GM12878 (cell line): ENCODE measurements around the gene NCKAP5. TPM values are rescaled to one million over a fixed set of nuclear protein-coding genes. Genes with fewer than 3 reads are reported as not detected.

Experiments
- ATAC-seq: fragments of 200-7000 bp; cut with Tn5 transposase; 3 replicates; pipeline ENCODE4 v1.9.1; 2020; ENCODE audit warnings: mild to moderate bottlenecking, moderate library complexity
- BruUV-seq: library from RNA; stranded (reverse); fragments of 400-500 nt; replicated peaks from 2 replicates; lab custom pipeline; 2021; lab: Mats Ljungman, UMichigan
- CTCF ChIA-PET: fragments of 300-600 bp; sonication (Branson Sonifier 250); formaldehyde crosslinking; extraction: SDS; loops from one replicate; lab custom pipeline; 2021; ENCODE audit warnings: inconsistent platforms; lab: Yijun Ruan, JAX
- POLR2A ChIA-PET: fragments of 350-600 bp; formaldehyde crosslinking; extraction: SDS; loops from one replicate; lab custom pipeline; 2021; ENCODE audit warnings: inconsistent platforms; lab: Charles Lee
- RAD21 ChIA-PET: fragments of 300-600 bp; sonication (Branson Sonifier 250); formaldehyde crosslinking; loops from one replicate; lab custom pipeline; 2023; ENCODE audit warnings: antibody characterized with exemption; ENCODE audit not compliant: unreplicated experiment; lab: Charles Lee
- SMC1A ChIA-PET: fragments of 300-600 bp; sonication (Branson Sonifier 250); formaldehyde crosslinking; loops from one replicate; lab custom pipeline; 2023; ENCODE audit not compliant: unreplicated experiment, uncharacterized antibody; lab: Charles Lee
- DNase-seq: peaks from one replicate; pipeline ENCODE4 v3.0.0-alpha.2; 2011; ENCODE audit warnings: low read depth, low spot score
- FAIRE-seq: peaks from 3 replicates; lab custom pipeline; 2011; peaks lifted over from hg19 to GRCh38; lab: Jason Lieb, UNC
- H2AFZ ChIP-seq: 2 replicates; pipeline ENCODE4 v1.6.0; 2011; ENCODE audit warnings: low read depth, low read length, control low read depth; ENCODE audit not compliant: control insufficient read depth
- H3K27ac ChIP-seq: 2 replicates; pipeline ENCODE4 v1.5.1; 2011; ENCODE audit warnings: control low read depth; ENCODE audit not compliant: control insufficient read depth, insufficient read depth
- H3K27me3 ChIP-seq, 2 experiments: replicated peaks in 1 of 2; 2 replicates each; pipeline versions ENCODE4 v1.6.0 to v1.6.1; 2011; ENCODE audit warnings: low read length in 1 of 2; ENCODE audit not compliant: control insufficient read depth in 2 of 2, insufficient read depth in 2 of 2
- H3K36me3 ChIP-seq, 2 experiments: 2 replicates each; pipeline ENCODE4 v1.5.1; 2011; ENCODE audit warnings: low read length in 1 of 2; ENCODE audit not compliant: control insufficient read depth in 2 of 2, insufficient read depth in 2 of 2
- H3K4me1 ChIP-seq: 2 replicates; pipeline ENCODE4 v1.6.1; 2011; ENCODE audit warnings: mild to moderate bottlenecking, low read length, moderate library complexity, mixed read lengths; ENCODE audit not compliant: control insufficient read depth, insufficient read depth
- H3K4me2 ChIP-seq: 2 replicates; pipeline ENCODE4 v1.6.0; 2011; ENCODE audit warnings: control low read depth; ENCODE audit not compliant: control insufficient read depth, insufficient read depth
- H3K4me3 ChIP-seq: fragments of 200-600 bp; sonication (generic); 2 replicates; pipeline ENCODE4 v1.5.1; 2016
- H3K79me2 ChIP-seq: 2 replicates; pipeline ENCODE4 v1.6.0; 2011; ENCODE audit warnings: low read length; ENCODE audit not compliant: control insufficient read depth, insufficient read depth
- H3K9ac ChIP-seq: 2 replicates; pipeline ENCODE4 v1.8.0; 2011; ENCODE audit warnings: low read length, control low read depth, mixed read lengths; ENCODE audit not compliant: control insufficient read depth, insufficient read depth
- H3K9me3 ChIP-seq: replicated peaks from 3 replicates; pipeline ENCODE4 v1.5.1; 2011; ENCODE audit warnings: mild to moderate bottlenecking, low read length; ENCODE audit not compliant: control insufficient read depth, insufficient read depth
- H4K20me1 ChIP-seq: 2 replicates; pipeline ENCODE4 v1.6.0; 2011; ENCODE audit not compliant: control insufficient read depth, insufficient read depth
- ATF7 ChIP-seq: fragments of 450-650 bp; IDR thresholded peaks from 2 replicates; pipeline ENCODE4 v1.6.1; 2016; ENCODE audit warnings: low read depth, mild to moderate bottlenecking
- CHD1 ChIP-seq: IDR thresholded peaks from 2 replicates; pipeline ENCODE4 v1.6.1; 2012; ENCODE audit warnings: low read depth, low read length, improper control_type of control experiment
- CUX1 ChIP-seq: IDR thresholded peaks from 2 replicates; pipeline ENCODE4 v1.6.1; 2012; ENCODE audit warnings: improper control_type of control experiment, low read depth, low read length; ENCODE audit not compliant: insufficient replicate concordance
- ETV6 ChIP-seq, 2 experiments: fragments of 450-650 bp in 1 of 2; IDR thresholded peaks in 1 of 2; conservative IDR thresholded peaks in 1 of 2; 2 replicates each; pipeline ENCODE4 v1.6.1; 2014; ENCODE audit warnings: antibody characterized with exemption in 1 of 2, borderline replicate concordance in 1 of 2, low read depth in 1 of 2, mild to moderate bottlenecking in 1 of 2, moderate library complexity in 1 of 2
- GATAD2B ChIP-seq: fragments of 450-650 bp; conservative IDR thresholded peaks from 2 replicates; pipeline ENCODE4 v1.6.1; 2017; ENCODE audit warnings: low read depth, mild to moderate bottlenecking, moderate library complexity
- HCFC1 ChIP-seq: fragments of 150-350 bp; IDR thresholded peaks from 2 replicates; pipeline ENCODE4 v1.6.1; 2014; ENCODE audit warnings: low read length
- ZZZ3 ChIP-seq: IDR thresholded peaks from 2 replicates; pipeline ENCODE4 v1.6.1; 2011; ENCODE audit warnings: low read depth; ENCODE audit not compliant: control insufficient read depth, insufficient read length
- WGBS: methylation state at CpG from one replicate; pipeline ENCODE4 v1.1.6; 2016; ENCODE audit warnings: low lambda C conversion rate; ENCODE audit not compliant: insufficient replicate concordance, insufficient coverage; ENCODE audit errors: missing lambda C conversion rate; 5-methylcytosine and 5-hydroxymethylcytosine counted together
- in situ Hi-C: fragments of 300-500 bp; cut with MboI; formaldehyde crosslinking; loops from 9 replicates; pipeline ENCODE4 v1.14.3; 2018; ENCODE audit warnings: mixed read lengths
- intact Hi-C: fragments of 100-400 bp; cut with micrococcal nuclease; formaldehyde crosslinking; loops from one replicate; pipeline ENCODE4 v1.14.2; 2022; ENCODE audit not compliant: unreplicated experiment
- polyA plus RNA-seq, 11 experiments: library from polyadenylated mRNA; depleted of rRNA in 4 of 11; unstranded in 6 of 11; stranded (reverse) in 5 of 11; fragments of >200 nt; fragmentation: Nextera tagmentation in 4 of 11; fragmentation: Illumina TruSeq in 1 of 11; extraction: Ambion mirVana in 4 of 11; extraction: Trizol in 1 of 11; gene quantifications; 1 replicate in 1 of 11; 2 replicates in 10 of 11; pipeline versions ENCODE4 v1.2.1 to v1.2.3, GENCODE V29; 2011 to 2016; ENCODE audit warnings: inconsistent platforms in 2 of 11, missing spikeins in 2 of 11, low read depth in 1 of 11
- total RNA-seq, 4 experiments: library from RNA; depleted of rRNA in 3 of 4; stranded (reverse); fragments of >200 nt in 3 of 4; fragmentation: Illumina TruSeq in 1 of 4; extraction: Trizol in 1 of 4; gene quantifications; 2 replicates each; pipeline versions ENCODE4 v1.2.1 to v1.2.3, GENCODE V29; 2013 to 2021
- TF ChIP-seq, protein P1 (sequence below): IDR thresholded peaks from 2 replicates; pipeline ENCODE4 v1.6.1; 2012; ENCODE audit warnings: mild to moderate bottlenecking, low read depth, low read length

NCKAP5 gene
- total and polyA plus RNA-seq, 10 of the 15 experiments (the other 5 are each of a cell fraction or from before 2014, with no cell fraction given) = 0.06 to 0.44 (median 0.16) TPM

DNA sequence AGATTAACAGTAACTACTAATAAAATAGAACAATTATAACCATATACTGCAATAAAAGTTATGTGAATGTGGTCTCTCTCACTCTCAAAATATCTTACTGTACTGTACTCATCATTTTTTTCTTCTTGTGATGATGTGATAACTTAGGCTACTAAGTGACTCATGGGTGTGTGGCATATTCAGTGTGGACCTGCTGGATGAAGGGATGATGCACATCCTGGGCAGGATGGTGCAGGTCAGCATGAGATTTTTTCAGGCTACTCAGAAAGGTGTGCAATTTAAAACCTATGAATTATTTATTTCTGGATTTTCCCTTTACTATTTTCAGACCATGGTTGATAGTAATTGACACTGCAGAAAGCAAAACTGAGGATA lies 90.7 kb downstream of the NCKAP5 start (continued):
- TF ChIP-seq GATAD2B (no peak), ATF7 (no peak)
- TF ChIP-seq, all 136 proteins: peak for 0

DNA sequence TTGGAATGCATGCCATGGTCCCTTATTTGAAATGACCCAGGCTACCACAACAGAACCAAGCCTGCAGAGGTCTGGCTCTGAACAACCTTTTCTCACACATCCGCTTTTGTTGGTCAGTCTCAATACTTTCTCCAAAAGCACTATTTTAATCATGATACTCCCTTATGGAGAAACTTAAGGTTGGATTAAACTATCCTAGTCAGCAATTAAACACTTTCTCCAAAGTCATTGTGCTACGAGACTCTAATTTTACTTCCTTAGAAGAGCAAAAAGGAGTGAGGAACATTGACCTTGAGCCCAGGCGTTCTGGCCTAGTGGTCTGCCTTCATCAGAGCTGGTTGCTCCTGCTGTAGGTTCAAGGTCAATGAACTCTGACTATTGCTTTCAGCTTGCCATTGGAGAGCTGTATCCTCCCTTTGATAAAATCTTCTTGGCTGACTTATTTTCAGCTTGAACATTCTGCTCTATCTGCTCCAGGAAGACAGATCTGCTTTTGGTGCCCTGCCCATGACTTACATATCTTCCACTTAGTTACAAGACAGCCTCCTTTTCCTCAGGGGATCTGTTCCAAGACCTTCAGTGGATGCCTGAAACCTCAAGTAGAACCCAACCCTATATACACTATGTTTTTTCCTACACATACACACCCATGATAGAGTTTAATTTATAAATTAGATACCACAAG lies 91.2 kb downstream of the NCKAP5 start:
- Histone ChIP-seq H2AFZ (no peak overlapping the region), H4K20me1 (no peaks in the 10 kb centered on the region), H3K4me1 (no peaks in the 10 kb centered on the region), H3K9ac (no peak overlapping the region), H3K79me2 (no peaks in the 10 kb centered on the region), H3K27me3 (peaks cover 0 to 3% of the 10 kb centered on the region in 2 experiments; a peak in 1 of 4 replicates), H3K4me2 (no peak overlapping the region), H3K27ac (no peak overlapping the region), H3K36me3 (no peaks in the 10 kb centered on the region), H3K4me3 (no peak overlapping the region), H3K9me3 (no peaks in the 10 kb centered on the region)
- DNase-seq = no peak
- ChIA-PET RAD21 (no interaction called here), SMC1A (no interaction called here), POLR2A (interaction anchor here (0.5 kb wide), 1 partner anchor 36 kb away, joined by 5 read pairs; no protein-coding TSS in a partner anchor), CTCF (interaction anchor here (1.5 kb wide), 1 partner anchor 19 kb away, joined by 4 read pairs; no protein-coding TSS in a partner anchor)
- BruUV-seq = no TSS peak
- WGBS = 23% methylated on average over 3 of the region's 3 CpGs
- intact Hi-C loops (no loop called here), in situ Hi-C loops (no loop called here)
- no peak for FAIRE-seq
- no peak for ATAC-seq
- TF ChIP-seq, protein P1, sequence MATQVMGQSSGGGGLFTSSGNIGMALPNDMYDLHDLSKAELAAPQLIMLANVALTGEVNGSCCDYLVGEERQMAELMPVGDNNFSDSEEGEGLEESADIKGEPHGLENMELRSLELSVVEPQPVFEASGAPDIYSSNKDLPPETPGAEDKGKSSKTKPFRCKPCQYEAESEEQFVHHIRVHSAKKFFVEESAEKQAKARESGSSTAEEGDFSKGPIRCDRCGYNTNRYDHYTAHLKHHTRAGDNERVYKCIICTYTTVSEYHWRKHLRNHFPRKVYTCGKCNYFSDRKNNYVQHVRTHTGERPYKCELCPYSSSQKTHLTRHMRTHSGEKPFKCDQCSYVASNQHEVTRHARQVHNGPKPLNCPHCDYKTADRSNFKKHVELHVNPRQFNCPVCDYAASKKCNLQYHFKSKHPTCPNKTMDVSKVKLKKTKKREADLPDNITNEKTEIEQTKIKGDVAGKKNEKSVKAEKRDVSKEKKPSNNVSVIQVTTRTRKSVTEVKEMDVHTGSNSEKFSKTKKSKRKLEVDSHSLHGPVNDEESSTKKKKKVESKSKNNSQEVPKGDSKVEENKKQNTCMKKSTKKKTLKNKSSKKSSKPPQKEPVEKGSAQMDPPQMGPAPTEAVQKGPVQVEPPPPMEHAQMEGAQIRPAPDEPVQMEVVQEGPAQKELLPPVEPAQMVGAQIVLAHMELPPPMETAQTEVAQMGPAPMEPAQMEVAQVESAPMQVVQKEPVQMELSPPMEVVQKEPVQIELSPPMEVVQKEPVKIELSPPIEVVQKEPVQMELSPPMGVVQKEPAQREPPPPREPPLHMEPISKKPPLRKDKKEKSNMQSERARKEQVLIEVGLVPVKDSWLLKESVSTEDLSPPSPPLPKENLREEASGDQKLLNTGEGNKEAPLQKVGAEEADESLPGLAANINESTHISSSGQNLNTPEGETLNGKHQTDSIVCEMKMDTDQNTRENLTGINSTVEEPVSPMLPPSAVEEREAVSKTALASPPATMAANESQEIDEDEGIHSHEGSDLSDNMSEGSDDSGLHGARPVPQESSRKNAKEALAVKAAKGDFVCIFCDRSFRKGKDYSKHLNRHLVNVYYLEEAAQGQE = no peak
- TF ChIP-seq ETV6 (conservative IDR thresholded peaks at IDR 0.05 in 1 of 2, IDR thresholded peaks at IDR 0.05 in 1 of 2; ENCODE audit: borderline replicate concordance in 1 of 2, low read depth in 1 of 2) = no peak
- TF ChIP-seq ZZZ3 = no peak
- TF ChIP-seq CHD1 = no peak
- TF ChIP-seq HCFC1 = no peak
- no peak for TF ChIP-seq GATAD2B
- TF ChIP-seq CUX1 = no peak
